Mesenchymal stem cell (in vitro differentiated cells and primary cell): Measurements from ENCODE around the gene SIX1.
A peak's percentile ranks its signal among the peaks of the same experiment; 100 is the strongest.

Experiments
- DNase-seq: peaks from one replicate; pipeline ENCODE4 v3.0.0-alpha.2; 2013
- H2AFZ ChIP-seq: one replicate; pipeline ENCODE4 v1.6.1; 2013; ENCODE audit warnings: low read depth, mild to moderate bottlenecking, control low read depth, inconsistent platforms, low read length, moderate library complexity
- H2AK5ac ChIP-seq: 2 replicates; pipeline ENCODE4 v1.6.1; 2013; ENCODE audit warnings: low read length, moderate library complexity, mild to moderate bottlenecking, inconsistent platforms; ENCODE audit not compliant: severe bottlenecking
- H2BK120ac ChIP-seq: one replicate; pipeline ENCODE4 v1.6.1; 2013; ENCODE audit warnings: low read depth, mild to moderate bottlenecking, inconsistent platforms, low read length, moderate library complexity
- H2BK12ac ChIP-seq, 2 experiments: one replicate each; pipeline ENCODE4 v1.6.1; 2013; ENCODE audit warnings: inconsistent platforms in 2 of 2, low read length in 2 of 2, mild to moderate bottlenecking in 2 of 2, moderate library complexity in 2 of 2, control low read depth in 1 of 2
- H2BK15ac ChIP-seq: one replicate; pipeline ENCODE4 v1.6.1; 2013; ENCODE audit warnings: mild to moderate bottlenecking, low read depth, inconsistent platforms; ENCODE audit not compliant: poor library complexity, severe bottlenecking
- H2BK5ac ChIP-seq: 2 replicates; pipeline ENCODE4 v1.6.1; 2013; ENCODE audit warnings: low read depth, mild to moderate bottlenecking, low read length, control low read depth, inconsistent platforms; ENCODE audit not compliant: poor library complexity, severe bottlenecking
- H3K14ac ChIP-seq, 2 experiments: one replicate each; pipeline ENCODE4 v1.6.1; 2013; ENCODE audit warnings: inconsistent platforms in 2 of 2, low read length in 2 of 2, control low read depth in 1 of 2, mild to moderate bottlenecking in 1 of 2, moderate library complexity in 1 of 2
- H3K18ac ChIP-seq, 2 experiments: one replicate each; pipeline ENCODE4 v1.6.1; 2013; ENCODE audit warnings: inconsistent platforms in 2 of 2, low read length in 2 of 2, control low read depth in 1 of 2, low read depth in 1 of 2, mild to moderate bottlenecking in 1 of 2
- H3K23ac ChIP-seq, 2 experiments: one replicate each; pipeline ENCODE4 v1.6.1; 2013; ENCODE audit warnings: inconsistent platforms in 2 of 2, low read length in 2 of 2, mild to moderate bottlenecking in 2 of 2, moderate library complexity in 2 of 2, control low read depth in 1 of 2
- H3K27ac ChIP-seq: 2 replicates; pipeline ENCODE4 v1.5.1; 2013; ENCODE audit warnings: mild to moderate bottlenecking, moderate library complexity, low read length, control low read depth, inconsistent platforms; ENCODE audit not compliant: poor library complexity, severe bottlenecking
- H3K27me3 ChIP-seq, 2 experiments: 2 replicates each; pipeline versions ENCODE4 v1.6.1 to v1.7.0; 2013; ENCODE audit warnings: low read length in 2 of 2, mild to moderate bottlenecking in 2 of 2, moderate library complexity in 2 of 2, control low read depth in 1 of 2, inconsistent platforms in 1 of 2; ENCODE audit not compliant: control insufficient read depth in 1 of 2, insufficient read depth in 1 of 2
- H3K36me3 ChIP-seq, 2 experiments: 2 replicates each; pipeline versions ENCODE4 v1.6.1 to v1.7.0; 2013; ENCODE audit warnings: low read length in 2 of 2, control low read depth in 1 of 2, inconsistent platforms in 1 of 2, low read depth in 1 of 2, mild to moderate bottlenecking in 1 of 2; ENCODE audit not compliant: insufficient read depth in 2 of 2, control insufficient read depth in 1 of 2
- H3K4ac ChIP-seq, 2 experiments: one replicate each; pipeline ENCODE4 v1.6.1; 2013; ENCODE audit warnings: inconsistent platforms in 2 of 2, low read length in 2 of 2, mild to moderate bottlenecking in 2 of 2, moderate library complexity in 2 of 2, control low read depth in 1 of 2, low read depth in 1 of 2
- H3K4me1 ChIP-seq: 2 replicates; pipeline ENCODE4 v1.6.1; 2013; ENCODE audit warnings: low read depth, low read length, control low read depth; ENCODE audit not compliant: control insufficient read depth, insufficient read depth
- H3K4me2 ChIP-seq: 2 replicates; pipeline ENCODE4 v1.6.1; 2013; ENCODE audit warnings: low read length, mild to moderate bottlenecking, inconsistent platforms; ENCODE audit not compliant: poor library complexity, severe bottlenecking
- H3K4me3 ChIP-seq, 2 experiments: 2 replicates each; pipeline versions ENCODE4 v1.5.1 to v1.7.0; 2013; ENCODE audit warnings: low read length in 2 of 2, mild to moderate bottlenecking in 2 of 2, control low read depth in 1 of 2, low read depth in 1 of 2; ENCODE audit not compliant: insufficient read depth in 1 of 2
- H3K79me1 ChIP-seq: replicated peaks from 2 replicates; pipeline ENCODE4 v1.6.1; 2013; ENCODE audit warnings: mild to moderate bottlenecking, control low read depth, low read length, inconsistent platforms; ENCODE audit not compliant: poor library complexity, severe bottlenecking
- H3K9ac ChIP-seq: 2 replicates; pipeline ENCODE4 v1.7.0; 2013; ENCODE audit warnings: mild to moderate bottlenecking, low read length, moderate library complexity
- H3K9me3 ChIP-seq: 2 replicates; pipeline ENCODE4 v1.7.0; 2013; ENCODE audit warnings: mild to moderate bottlenecking, low read length; ENCODE audit not compliant: control insufficient read depth
- H4K8ac ChIP-seq: one replicate; pipeline ENCODE4 v1.6.1; 2013; ENCODE audit warnings: inconsistent platforms, mild to moderate bottlenecking, low read length, moderate library complexity
- H4K91ac ChIP-seq: one replicate; pipeline ENCODE4 v1.6.1; 2013; ENCODE audit warnings: mild to moderate bottlenecking, low read length, inconsistent platforms
- WGBS: methylation state at CpG from one replicate; pipeline ENCODE4 v1.1.7; 2013; ENCODE audit warnings: mixed read lengths; 5-methylcytosine and 5-hydroxymethylcytosine counted together

The SIX1 gene

GRCh38 chr14:60647081-60647836 lies 2.0 kb downstream of the SIX1 start:
- peak; percentile 48 for DNase-seq
- Histone ChIP-seq H3K4me2 (peak overlapping the region; percentile 63), H4K91ac (no peak overlapping the region), H3K27me3 (peaks cover 0 to 64% of the 10 kb centered on the region in 2 experiments), H2BK5ac (no peak overlapping the region), H3K14ac (peak overlapping the region in 1 of 2 experiments; percentile 38), H2BK120ac (no peak overlapping the region), H3K79me1 (no peaks in the 10 kb centered on the region), H3K27ac (peak overlapping the region; percentile 81), H3K4me1 (peaks cover 10% of the 10 kb centered on the region), H2BK12ac (no peak overlapping the region), H2BK15ac (no peak overlapping the region), H3K18ac (no peak overlapping the region), H3K36me3 (peaks cover 0 to 19% of the 10 kb centered on the region in 2 experiments), H3K9ac (peak overlapping the region; percentile 90), H2AFZ (no peak overlapping the region), H2AK5ac (peak overlapping the region; percentile 35), H3K23ac (peak overlapping the region in 1 of 2 experiments; percentile 23), H3K4ac (no peak overlapping the region), H3K9me3 (no peaks in the 10 kb centered on the region), H3K4me3 (peak overlapping the region; percentile 81 to 88), H4K8ac (peak overlapping the region; percentile 24)
- 2% methylated on average over 43 of the region's 43 CpGs for whole genome bisulfite sequencing

GRCh38 chr14:60646226-60646818 lies 3.0 kb downstream of the SIX1 start:
- 4% methylated on average over 8 of the region's 11 CpGs for WGBS
- no peak overlapping the region for H2BK120ac ChIP-seq

GRCh38 chr14:60645126-60645741 lies 4.0 kb downstream of the SIX1 start:
- Histone ChIP-seq H3K27me3 (peaks cover 0 to 62% of the 10 kb centered on the region in 2 experiments), H3K4me2 (no peak overlapping the region), H3K18ac (no peak overlapping the region), H2BK12ac (no peak overlapping the region), H4K8ac (no peak overlapping the region), H2BK120ac (no peak overlapping the region), H4K91ac (no peak overlapping the region), H2BK15ac (no peak overlapping the region), H3K36me3 (peaks cover 0 to 29% of the 10 kb centered on the region in 2 experiments), H2BK5ac (no peak overlapping the region), H3K14ac (no peak overlapping the region), H3K23ac (no peak overlapping the region), H2AK5ac (no peak overlapping the region), H3K4me1 (peaks cover 18% of the 10 kb centered on the region), H3K9ac (peak overlapping the region; percentile 90), H2AFZ (no peak overlapping the region), H3K79me1 (peaks cover 5% of the 10 kb centered on the region), H3K27ac (no peak overlapping the region), H3K4me3 (peak overlapping the region in 1 of 2 experiments; percentile 88), H3K9me3 (no peaks in the 10 kb centered on the region), H3K4ac (no peak overlapping the region)
- WGBS = 40% methylated on average over 1 of the region's 2 CpGs
- no peak for DNase-seq

More at GRCh38 chr14:60646226-60646818, 3.0 kb downstream of the SIX1 start:
- no peak overlapping the region for H2BK12ac ChIP-seq
- no peak overlapping the region for H4K8ac ChIP-seq
- H3K4me2 ChIP-seq = peak overlapping the region; percentile 92
- peaks cover 3% of the 10 kb centered on the region for H3K79me1 ChIP-seq
- no peak overlapping the region for H2BK5ac ChIP-seq
- H3K4me1 ChIP-seq = peaks cover 17% of the 10 kb centered on the region
- H3K9me3 ChIP-seq = no peaks in the 10 kb centered on the region
- H3K14ac ChIP-seq = no peak overlapping the region
- no peak overlapping the region for H2BK15ac ChIP-seq
- peaks cover 0 to 28% of the 10 kb centered on the region in 2 experiments for H3K36me3 ChIP-seq
- peaks cover 0 to 64% of the 10 kb centered on the region in 2 experiments for H3K27me3 ChIP-seq
- H3K4ac ChIP-seq = no peak overlapping the region
- H2AFZ ChIP-seq = no peak overlapping the region
- no peak overlapping the region for H3K23ac ChIP-seq
- H3K18ac ChIP-seq = no peak overlapping the region
- DNase-seq = no peak
- H4K91ac ChIP-seq = no peak overlapping the region
- peak overlapping the region; percentile 47 to 88 for H3K4me3 ChIP-seq
- peak overlapping the region; percentile 90 for H3K9ac ChIP-seq
- peak overlapping the region; percentile 33 for H3K27ac ChIP-seq
- no peak overlapping the region for H2AK5ac ChIP-seq

GRCh38 chr14:60644666-60645065 lies 4.6 kb downstream of the SIX1 start:
- Histone ChIP-seq H2BK15ac (no peak overlapping the region), H2BK5ac (no peak overlapping the region), H2AFZ (no peak overlapping the region), H3K23ac (no peak overlapping the region), H3K27ac (no peak overlapping the region), H3K18ac (no peak overlapping the region), H3K9me3 (no peaks in the 10 kb centered on the region), H3K27me3 (peaks cover 0 to 56% of the 10 kb centered on the region in 2 experiments), H3K4me3 (no peak overlapping the region), H3K14ac (no peak overlapping the region), H3K79me1 (peaks cover 5% of the 10 kb centered on the region), H4K8ac (no peak overlapping the region), H2BK120ac (no peak overlapping the region), H3K4me2 (peak overlapping the region; percentile 50), H3K36me3 (peaks cover 0 to 29% of the 10 kb centered on the region in 2 experiments), H2BK12ac (no peak overlapping the region), H3K4ac (no peak overlapping the region), H3K4me1 (peaks cover 18% of the 10 kb centered on the region), H2AK5ac (no peak overlapping the region), H3K9ac (peak overlapping the region; percentile 67), H4K91ac (no peak overlapping the region)
- WGBS = 42% methylated on average over 1 of the region's 1 CpG
- no peak for DNase-seq
